ENCODE data around the gene TNF.

The TNF gene

DNA sequence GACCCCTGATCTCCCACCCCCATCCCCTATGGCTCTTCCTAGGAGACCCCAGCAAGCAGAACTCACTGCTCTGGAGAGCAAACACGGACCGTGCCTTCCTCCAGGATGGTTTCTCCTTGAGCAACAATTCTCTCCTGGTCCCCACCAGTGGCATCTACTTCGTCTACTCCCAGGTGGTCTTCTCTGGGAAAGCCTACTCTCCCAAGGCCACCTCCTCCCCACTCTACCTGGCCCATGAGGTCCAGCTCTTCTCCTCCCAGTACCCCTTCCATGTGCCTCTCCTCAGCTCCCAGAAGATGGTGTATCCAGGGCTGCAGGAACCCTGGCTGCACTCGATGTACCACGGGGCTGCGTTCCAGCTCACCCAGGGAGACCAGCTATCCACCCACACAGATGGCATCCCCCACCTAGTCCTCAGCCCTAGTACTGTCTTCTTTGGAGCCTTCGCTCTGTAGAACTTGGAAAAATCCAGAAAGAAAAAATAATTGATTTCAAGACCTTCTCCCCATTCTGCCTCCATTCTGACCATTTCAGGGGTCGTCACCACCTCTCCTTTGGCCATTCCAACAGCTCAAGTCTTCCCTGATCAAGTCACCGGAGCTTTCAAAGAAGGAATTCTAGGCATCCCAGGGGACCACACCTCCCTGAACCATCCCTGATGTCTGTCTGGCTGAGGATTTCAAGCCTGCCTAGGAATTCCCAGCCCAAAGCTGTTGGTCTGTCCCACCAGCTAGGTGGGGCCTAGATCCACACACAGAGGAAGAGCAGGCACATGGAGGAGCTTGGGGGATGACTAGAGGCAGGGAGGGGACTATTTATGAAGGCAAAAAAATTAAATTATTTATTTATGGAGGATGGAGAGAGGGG is 1.9 kb upstream of the TNF start:
- no peak for DNase-seq

- DNase-seq = no peak
Measured at GRCh38 chr6:31574106-31575061, 981 bp upstream of the TNF start.

DNA sequence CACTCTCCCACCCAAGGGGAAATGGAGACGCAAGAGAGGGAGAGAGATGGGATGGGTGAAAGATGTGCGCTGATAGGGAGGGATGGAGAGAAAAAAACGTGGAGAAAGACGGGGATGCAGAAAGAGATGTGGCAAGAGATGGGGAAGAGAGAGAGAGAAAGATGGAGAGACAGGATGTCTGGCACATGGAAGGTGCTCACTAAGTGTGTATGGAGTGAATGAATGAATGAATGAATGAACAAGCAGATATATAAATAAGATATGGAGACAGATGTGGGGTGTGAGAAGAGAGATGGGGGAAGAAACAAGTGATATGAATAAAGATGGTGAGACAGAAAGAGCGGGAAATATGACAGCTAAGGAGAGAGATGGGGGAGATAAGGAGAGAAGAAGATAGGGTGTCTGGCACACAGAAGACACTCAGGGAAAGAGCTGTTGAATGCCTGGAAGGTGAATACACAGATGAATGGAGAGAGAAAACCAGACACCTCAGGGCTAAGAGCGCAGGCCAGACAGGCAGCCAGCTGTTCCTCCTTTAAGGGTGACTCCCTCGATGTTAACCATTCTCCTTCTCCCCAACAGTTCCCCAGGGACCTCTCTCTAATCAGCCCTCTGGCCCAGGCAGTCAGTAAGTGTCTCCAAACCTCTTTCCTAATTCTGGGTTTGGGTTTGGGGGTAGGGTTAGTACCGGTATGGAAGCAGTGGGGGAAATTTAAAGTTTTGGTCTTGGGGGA is 754 bp downstream of the TNF start:
- no peak for DNase-seq

GRCh38 chr6:31576897-31577578 is 1.7 kb downstream of the TNF start:
- no peak for DNase-seq

DNA sequence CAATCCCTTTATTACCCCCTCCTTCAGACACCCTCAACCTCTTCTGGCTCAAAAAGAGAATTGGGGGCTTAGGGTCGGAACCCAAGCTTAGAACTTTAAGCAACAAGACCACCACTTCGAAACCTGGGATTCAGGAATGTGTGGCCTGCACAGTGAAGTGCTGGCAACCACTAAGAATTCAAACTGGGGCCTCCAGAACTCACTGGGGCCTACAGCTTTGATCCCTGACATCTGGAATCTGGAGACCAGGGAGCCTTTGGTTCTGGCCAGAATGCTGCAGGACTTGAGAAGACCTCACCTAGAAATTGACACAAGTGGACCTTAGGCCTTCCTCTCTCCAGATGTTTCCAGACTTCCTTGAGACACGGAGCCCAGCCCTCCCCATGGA is 2.2 kb downstream of the TNF start:
- DNase-seq = no peak

- no peak for DNase-seq
Measured at GRCh38 chr6:31578184-31579118, 3.1 kb downstream of the TNF start.

DNA sequence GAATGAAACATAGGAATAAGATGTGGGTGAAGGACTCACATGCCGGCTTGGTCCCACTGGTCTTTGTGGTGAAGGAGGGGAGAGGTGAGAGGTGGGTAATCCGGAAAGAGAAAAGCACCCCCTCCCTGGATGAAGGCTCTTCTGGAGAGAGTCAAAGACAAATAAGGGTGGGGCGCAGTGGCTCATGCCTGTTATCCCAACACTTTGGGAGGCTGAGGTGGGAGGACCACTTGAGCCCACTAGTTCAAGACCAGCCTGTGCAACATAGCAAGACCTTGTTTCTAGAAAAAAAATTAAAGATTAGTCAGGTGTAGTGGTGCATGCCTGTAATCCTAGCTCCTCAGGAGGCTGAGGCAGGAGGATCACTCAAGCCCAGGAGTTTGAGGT is 3.7 kb downstream of the TNF start:
- no peak for DNase-seq

DNA sequence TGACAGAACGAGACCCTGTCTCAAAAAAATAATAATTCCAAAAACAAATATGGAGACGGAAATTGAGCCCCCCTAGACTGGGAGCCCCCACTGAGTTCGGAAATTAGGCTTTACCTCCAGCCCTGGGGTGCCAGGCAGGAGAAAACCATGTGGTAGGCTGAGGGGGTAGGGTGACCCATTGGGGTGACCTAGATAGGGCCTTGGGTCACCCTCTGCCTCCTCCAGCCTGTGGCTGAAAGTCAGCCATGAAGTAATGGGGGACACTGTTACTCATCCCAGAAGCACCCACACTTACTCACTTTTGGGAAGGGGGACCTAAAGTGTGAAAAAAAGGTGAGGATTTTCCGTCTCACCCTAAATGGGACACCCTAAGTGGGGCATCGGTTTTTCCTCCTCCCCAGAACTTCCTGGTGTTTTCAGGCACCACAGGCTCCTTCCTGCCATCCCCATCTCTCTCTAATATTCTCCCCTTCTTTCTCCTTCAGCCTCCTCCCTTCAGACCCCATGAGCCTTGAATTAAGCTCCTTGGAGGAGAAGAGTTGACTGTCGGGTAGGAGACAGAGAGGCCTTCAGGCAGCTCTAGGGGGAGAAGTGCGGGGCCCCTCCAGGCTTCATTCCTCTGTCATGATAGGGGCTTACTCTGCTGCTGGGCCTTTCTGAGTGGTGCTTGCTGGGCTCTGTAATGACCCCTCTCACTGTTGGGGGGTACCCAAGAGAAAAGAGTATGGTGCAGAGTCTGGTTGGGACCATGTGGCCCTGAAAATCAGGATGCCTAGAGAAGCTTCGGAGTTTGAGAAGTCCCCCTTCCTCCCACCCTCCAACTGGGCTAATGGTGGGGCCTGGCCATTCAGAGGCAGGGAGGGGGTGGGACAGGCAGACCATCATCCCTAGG is 4.4 kb downstream of the TNF start:
- DNase-seq = no peak

GRCh38 chr6:31580438-31580740 is 5.0 kb downstream of the TNF start:
- no peak for DNase-seq

GRCh38 chr6:31580807-31581433 is 5.6 kb downstream of the TNF start:
- peak; percentile 43 to 72 for DNase-seq

GRCh38 chr6:31581434-31582229 is 6.3 kb downstream of the TNF start:
- no peak for DNase-seq

- no peak for DNase-seq
Measured at GRCh38 chr6:31582230-31582643, 6.9 kb downstream of the TNF start, which contains the start of gene LTB. TSS of gene LTB (minus strand) at chr6:31582424. CDS start at chr6:31582417, 7 bp downstream.

DNA sequence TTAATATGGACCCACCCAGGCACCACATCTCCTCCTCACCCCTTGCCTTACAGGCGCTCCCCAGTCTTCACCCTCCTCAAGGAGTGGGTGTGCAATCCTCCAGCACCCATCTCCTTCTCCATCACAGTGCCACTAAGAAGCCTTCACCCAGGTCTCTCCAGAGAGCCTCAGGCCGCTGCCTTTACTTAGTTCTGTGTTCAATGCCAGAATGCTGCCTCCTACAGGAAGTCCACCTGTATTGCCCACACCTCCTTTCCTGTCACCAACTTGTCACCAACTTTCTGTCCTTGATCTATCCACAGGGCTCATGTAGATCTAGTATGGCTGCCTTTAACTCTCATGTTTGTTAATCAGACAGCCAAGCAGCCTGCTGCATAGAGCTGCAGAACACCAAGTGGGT is 10.1 kb downstream of the TNF start:
- no peak for DNase-seq

DNA sequence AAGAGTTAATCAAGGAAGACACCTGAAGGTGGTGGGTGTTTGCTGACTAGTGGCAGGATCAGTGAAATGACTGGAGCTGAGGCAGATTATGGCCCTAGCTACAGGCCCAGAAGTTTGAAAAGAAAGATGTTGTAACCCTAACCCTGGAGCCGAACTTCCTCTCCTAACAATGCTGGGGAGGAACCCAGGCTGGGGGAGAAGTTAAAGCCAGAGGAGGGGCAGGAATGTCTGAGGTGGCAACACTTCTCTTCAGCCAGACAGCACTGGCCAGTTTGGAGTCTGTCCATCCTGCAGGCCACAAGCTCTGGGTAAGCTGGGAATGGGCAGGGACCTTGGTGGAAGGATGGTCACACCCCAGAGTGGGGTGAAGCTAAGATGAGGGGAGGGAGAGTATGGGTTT is 10.6 kb downstream of the TNF start, which contains the start of gene LST1:
Gene LST1 (plus strand): TSS at position 270 of the 400 bp plus-strand sequence. CDS start 1,023 bp downstream, outside the sequence.
- DNase-seq = peak in 1 of 2 donors; percentile 65

- DNase-seq = peak; percentile 45 to 92
Measured at GRCh38 chr6:31586599-31587281, 11.4 kb downstream of the TNF start.

- no peak for DNase-seq
Measured at GRCh38 chr6:31587791-31588777, 12.7 kb downstream of the TNF start.

All from bone marrow (tissue), 2 donors.